ENCODE results near the gene SLC5A2. TPM values are rescaled to one million over a fixed set of nuclear protein-coding genes. Genes with fewer than 3 reads are reported as not detected.

Gene SLC5A2
- total RNA-seq, 1 donor from 2014 or later = 0.53 TPM

DNA sequence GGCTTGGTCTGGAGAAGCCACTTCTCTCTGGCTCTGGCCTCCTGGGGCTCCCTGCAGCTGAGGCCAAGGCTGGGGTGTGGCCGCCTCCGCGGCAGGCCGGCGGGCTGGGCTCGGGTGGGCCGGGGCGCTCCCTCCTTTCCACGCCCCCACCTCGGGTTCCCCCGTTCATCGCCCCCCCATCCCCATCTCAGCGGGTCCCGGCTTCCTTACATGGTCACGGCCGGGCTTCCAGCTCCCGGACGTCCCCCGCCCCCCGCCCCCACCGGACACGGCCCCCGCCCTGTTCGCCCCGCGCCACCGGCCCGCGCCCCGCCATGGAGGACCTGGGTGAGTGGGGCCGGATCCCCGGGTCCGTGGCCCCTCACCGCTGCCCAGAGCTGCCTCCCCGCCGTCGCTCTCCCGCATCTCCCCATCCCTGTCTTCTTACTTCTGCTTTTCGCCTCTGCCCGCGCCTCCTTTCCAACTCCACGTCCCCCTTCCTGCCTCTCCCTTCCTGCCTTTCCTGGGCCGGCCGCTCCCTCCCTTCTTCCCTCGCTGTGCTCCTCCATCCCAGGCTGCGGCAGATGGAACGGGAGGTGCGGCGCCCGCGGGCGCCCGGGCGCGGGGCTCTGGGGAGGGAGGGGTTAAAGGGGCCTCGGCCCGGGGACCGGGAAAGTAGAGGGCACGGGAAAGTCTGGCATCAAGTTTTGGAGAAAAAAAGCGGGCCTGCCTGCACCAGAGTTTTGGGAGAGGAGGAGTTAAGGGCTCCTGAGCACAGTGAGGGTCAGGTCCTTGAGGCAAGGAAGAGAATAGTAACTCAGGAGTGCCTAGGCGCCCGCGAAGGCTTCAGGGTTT, 10.8 kb upstream of the SLC5A2 start, which contains the start of gene TGFB1I1:
TGFB1I1 (plus strand) TSS at position 278 of the 834 bp plus-strand sequence; CDS start at position 315, 37 bp downstream.
- peak within 1 kb of the TSS; percentile 96 to 100 for H3K27ac ChIP-seq
- TF ChIP-seq, protein P1, sequence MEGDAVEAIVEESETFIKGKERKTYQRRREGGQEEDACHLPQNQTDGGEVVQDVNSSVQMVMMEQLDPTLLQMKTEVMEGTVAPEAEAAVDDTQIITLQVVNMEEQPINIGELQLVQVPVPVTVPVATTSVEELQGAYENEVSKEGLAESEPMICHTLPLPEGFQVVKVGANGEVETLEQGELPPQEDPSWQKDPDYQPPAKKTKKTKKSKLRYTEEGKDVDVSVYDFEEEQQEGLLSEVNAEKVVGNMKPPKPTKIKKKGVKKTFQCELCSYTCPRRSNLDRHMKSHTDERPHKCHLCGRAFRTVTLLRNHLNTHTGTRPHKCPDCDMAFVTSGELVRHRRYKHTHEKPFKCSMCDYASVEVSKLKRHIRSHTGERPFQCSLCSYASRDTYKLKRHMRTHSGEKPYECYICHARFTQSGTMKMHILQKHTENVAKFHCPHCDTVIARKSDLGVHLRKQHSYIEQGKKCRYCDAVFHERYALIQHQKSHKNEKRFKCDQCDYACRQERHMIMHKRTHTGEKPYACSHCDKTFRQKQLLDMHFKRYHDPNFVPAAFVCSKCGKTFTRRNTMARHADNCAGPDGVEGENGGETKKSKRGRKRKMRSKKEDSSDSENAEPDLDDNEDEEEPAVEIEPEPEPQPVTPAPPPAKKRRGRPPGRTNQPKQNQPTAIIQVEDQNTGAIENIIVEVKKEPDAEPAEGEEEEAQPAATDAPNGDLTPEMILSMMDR (IDR thresholded peaks at IDR 0.05) = no peak
- intact Hi-C loops (cut with DNase I) = loop anchor here (1.0 to 10.0 kb wide), 4 partner anchors 12 to 401 kb away; partner anchors contain the start of genes RUSF1 and ZNF267
- no peaks in the 10 kb centered on the region for H3K9me3 ChIP-seq
- H3K36me3 ChIP-seq = peaks cover 41 to 43% of the 10 kb centered on the region in 2 donors
- H3K27me3 ChIP-seq = no peaks in the 10 kb centered on the region
- peaks cover 0 to 26% of the 10 kb centered on the region in 2 donors for H3K4me1 ChIP-seq
- peak in 1 of 2 donors; percentile 89 for DNase-seq (ENCODE audit: low spot score in 2 of 2)
- H3K4me3 ChIP-seq = peak within 1 kb of the TSS; percentile 89 to 91

DNA sequence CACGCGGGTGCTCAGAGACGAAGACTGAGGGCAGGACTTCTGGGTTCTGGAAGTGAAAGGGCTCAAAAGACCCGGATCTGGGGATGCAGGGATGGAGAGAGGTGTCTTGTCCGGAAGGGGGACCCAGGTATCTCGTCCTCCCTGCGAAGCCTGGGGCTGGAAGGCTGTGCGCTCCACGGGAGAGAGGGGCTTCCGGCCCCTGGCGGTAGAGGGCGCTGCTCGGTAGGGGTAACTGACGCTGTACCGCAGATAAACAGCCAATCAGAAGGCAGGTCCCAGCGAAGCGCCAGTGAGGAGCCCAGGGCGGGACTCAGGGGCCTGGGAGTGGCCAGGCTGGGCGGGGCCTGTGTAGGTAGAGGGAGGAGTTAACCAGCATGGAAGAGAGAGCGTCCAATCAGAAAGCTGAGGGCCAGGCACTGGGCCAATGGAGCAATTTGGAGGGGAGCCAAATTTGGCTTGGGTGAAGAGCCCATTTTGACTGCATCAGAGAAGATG, 10.2 kb upstream of the SLC5A2 start:
- DNase-seq (ENCODE audit: low spot score in 2 of 2) = peak; percentile 78 to 97
- Histone ChIP-seq H3K9me3 (no peaks in the 10 kb centered on the region), H3K4me3 (peak overlapping the region; percentile 89 to 91), H3K4me1 (peaks cover 0 to 26% of the 10 kb centered on the region in 2 donors), H3K36me3 (peaks cover 47 to 48% of the 10 kb centered on the region in 2 donors), H3K27me3 (no peaks in the 10 kb centered on the region), H3K27ac (peak overlapping the region; percentile 96 to 100)
- TF ChIP-seq, protein P1 (IDR thresholded peaks at IDR 0.05) = peak; percentile 87 to 93 (median 88)
- intact Hi-C loops (cut with DNase I) = loop anchor here (1.0 to 10.0 kb wide), 3 partner anchors 36 to 401 kb away; partner anchors contain the start of genes RUSF1 and ZNF267

DNA sequence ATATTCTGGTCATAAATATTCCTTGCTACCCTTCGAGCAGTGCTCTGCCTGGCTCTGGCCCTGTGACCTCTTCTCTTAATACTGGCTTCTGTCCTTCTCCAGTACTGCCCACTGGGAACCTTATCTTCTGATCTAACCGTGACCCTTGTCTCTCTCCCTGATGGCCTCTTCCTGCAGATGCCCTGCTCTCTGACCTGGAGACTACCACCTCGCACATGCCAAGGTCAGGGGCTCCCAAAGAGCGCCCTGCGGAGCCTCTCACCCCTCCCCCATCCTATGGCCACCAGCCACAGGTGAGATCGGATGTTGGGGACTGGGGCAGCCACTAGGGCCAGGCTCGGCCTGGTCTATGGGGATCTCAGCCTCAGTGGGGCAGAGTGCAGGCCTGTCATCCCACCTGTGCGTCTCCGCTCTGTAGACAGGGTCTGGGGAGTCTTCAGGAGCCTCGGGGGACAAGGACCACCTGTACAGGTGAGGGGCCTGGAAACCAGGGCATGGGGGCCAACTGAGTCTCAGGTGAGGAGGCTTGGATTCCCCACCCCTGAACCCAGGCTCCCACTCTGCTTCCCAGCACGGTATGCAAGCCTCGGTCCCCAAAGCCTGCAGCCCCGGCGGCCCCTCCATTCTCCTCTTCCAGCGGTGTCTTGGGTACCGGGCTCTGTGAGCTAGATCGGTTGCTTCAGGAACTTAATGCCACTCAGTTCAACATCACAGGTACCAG, 9.5 kb upstream of the SLC5A2 start:
- Histone ChIP-seq H3K4me3 (peak overlapping the region; percentile 30 to 91), H3K36me3 (peaks cover 49 to 54% of the 10 kb centered on the region in 2 donors), H3K27me3 (no peaks in the 10 kb centered on the region), H3K9me3 (no peaks in the 10 kb centered on the region), H3K27ac (peak overlapping the region; percentile 96 to 100), H3K4me1 (peaks cover 0 to 26% of the 10 kb centered on the region in 2 donors)
- no peak for DNase-seq (ENCODE audit: low spot score in 2 of 2)
- intact Hi-C loops (cut with DNase I) = loop anchor here (10.0 kb wide), 1 partner anchor 241 kb away; a partner anchor contains a TSS
- TF ChIP-seq, protein P1 (IDR thresholded peaks at IDR 0.05) = no peak

DNA sequence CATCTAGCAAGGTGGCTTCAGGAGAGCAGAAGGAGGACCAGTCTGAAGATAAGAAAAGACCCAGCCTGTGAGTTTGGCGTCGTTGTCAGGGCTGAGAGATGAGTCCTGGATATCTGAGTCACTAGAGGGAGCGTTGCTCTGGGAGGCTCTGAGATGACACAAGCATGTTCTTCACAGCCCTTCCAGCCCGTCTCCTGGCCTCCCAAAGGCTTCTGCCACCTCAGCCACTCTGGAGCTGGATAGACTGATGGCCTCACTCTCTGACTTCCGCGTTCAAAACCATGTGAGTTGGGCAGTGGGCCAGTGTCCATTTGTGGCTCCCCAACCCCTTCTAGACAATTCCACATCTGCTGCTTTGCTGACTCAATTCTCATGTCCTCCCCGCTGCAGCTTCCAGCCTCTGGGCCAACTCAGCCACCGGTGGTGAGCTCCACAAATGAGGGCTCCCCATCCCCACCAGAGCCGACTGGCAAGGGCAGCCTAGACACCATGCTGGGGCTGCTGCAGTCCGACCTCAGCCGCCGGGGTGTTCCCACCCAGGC, 8.7 kb upstream of the SLC5A2 start:
- Histone ChIP-seq H3K4me1 (peaks cover 0 to 26% of the 10 kb centered on the region in 2 donors), H3K27ac (peak overlapping the region in 1 of 2 donors; percentile 14)

More for the DNA sequence above, 8.7 kb upstream of the SLC5A2 start:
- no peak for DNase-seq (ENCODE audit: low spot score in 2 of 2)
- no peaks in the 10 kb centered on the region for H3K27me3 ChIP-seq
- intact Hi-C loops (cut with DNase I) = loop anchor here (10.0 kb wide), 1 partner anchor 241 kb away; a partner anchor contains a TSS
- TF ChIP-seq, protein P1 (IDR thresholded peaks at IDR 0.05) = no peak
- no peaks in the 10 kb centered on the region for H3K9me3 ChIP-seq
- H3K4me3 ChIP-seq = no peak overlapping the region
- H3K36me3 ChIP-seq = peaks cover 49 to 59% of the 10 kb centered on the region in 2 donors

Measured in ascending aorta (tissue), 2 donors.